CD14-positive monocyte (primary cell): ENCODE measurements around the gene TGFA. TPM values are rescaled to one million over a fixed set of nuclear protein-coding genes. Genes with fewer than 3 reads are reported as not detected.

Experiments
- DNase-seq, 3 donors: peaks; one replicate each; pipeline ENCODE4 v3.0.0-alpha.2; 2011 to 2022
- H2AFZ ChIP-seq: 2 replicates; pipeline ENCODE4 v1.6.0; 2012; ENCODE audit warnings: mild to moderate bottlenecking, low read depth, low read length, inconsistent platforms; ENCODE audit not compliant: insufficient read depth, poor library complexity, severe bottlenecking
- H3K27ac ChIP-seq, 2 donors: 1 replicate in 1 of 2; 2 replicates in 1 of 2; pipeline ENCODE4 v1.5.1; 2012 to 2013; ENCODE audit warnings: low read length in 2 of 2, control low read depth in 1 of 2, inconsistent platforms in 1 of 2, low read depth in 1 of 2, mild to moderate bottlenecking in 1 of 2
- H3K27me3 ChIP-seq, 2 donors: one replicate each; pipeline versions ENCODE4 v1.6.0 to v1.6.1; 2011 to 2013; ENCODE audit warnings: low read length in 2 of 2; ENCODE audit not compliant: control insufficient read depth in 2 of 2, insufficient read depth in 2 of 2
- H3K36me3 ChIP-seq, 2 donors: replicated peaks in 1 of 2; 1 replicate in 1 of 2; 2 replicates in 1 of 2; pipeline versions ENCODE4 v1.5.1 to v1.6.1; 2012 to 2013; ENCODE audit warnings: low read length in 2 of 2, control low read depth in 1 of 2, inconsistent platforms in 1 of 2, mild to moderate bottlenecking in 1 of 2; ENCODE audit not compliant: insufficient read depth in 2 of 2, control insufficient read depth in 1 of 2
- H3K4me1 ChIP-seq, 2 donors: 1 replicate in 1 of 2; 2 replicates in 1 of 2; pipeline versions ENCODE4 v1.5.1 to v1.6.1; 2012 to 2013; ENCODE audit warnings: low read length in 2 of 2, control low read depth in 1 of 2, inconsistent platforms in 1 of 2, mild to moderate bottlenecking in 1 of 2, moderate library complexity in 1 of 2; ENCODE audit not compliant: insufficient read depth in 2 of 2, control insufficient read depth in 1 of 2
- H3K4me2 ChIP-seq: replicated peaks from 2 replicates; pipeline ENCODE3; 2012; ENCODE audit warnings: low read length, moderate library complexity, mild to moderate bottlenecking; ENCODE audit not compliant: poor library complexity, severe bottlenecking; ENCODE audit errors: extremely low read depth
- H3K4me3 ChIP-seq, 3 experiments: fragments of 200-600 bp in 1 of 3; sonication (generic) in 1 of 3; replicated peaks in 1 of 3; 1 replicate in 2 of 3; 2 replicates in 1 of 3; pipeline ENCODE4 v1.5.1; 2011 to 2013; ENCODE audit warnings: low read length in 3 of 3, mild to moderate bottlenecking in 3 of 3, control low read depth in 2 of 3, low read depth in 2 of 3, inconsistent platforms in 1 of 3, moderate library complexity in 1 of 3
- H3K79me2 ChIP-seq: 2 replicates; pipeline ENCODE4 v1.6.0; 2012; ENCODE audit warnings: mild to moderate bottlenecking, control low read depth, inconsistent platforms, low read length, moderate library complexity; ENCODE audit not compliant: insufficient read depth
- H3K9ac ChIP-seq: 2 replicates; pipeline ENCODE4 v1.6.0; 2017; ENCODE audit warnings: low read length, mild to moderate bottlenecking; ENCODE audit not compliant: insufficient read depth, poor library complexity, severe bottlenecking
- H3K9me3 ChIP-seq, 2 donors: replicated peaks in 1 of 2; 1 replicate in 1 of 2; 2 replicates in 1 of 2; pipeline versions ENCODE4 v1.5.1 to v1.6.1; 2012 to 2013; ENCODE audit warnings: low read length in 2 of 2, control low read depth in 1 of 2; ENCODE audit not compliant: control insufficient read depth in 1 of 2, insufficient read depth in 1 of 2
- H4K20me1 ChIP-seq: 2 replicates; pipeline ENCODE4 v1.6.0; 2012; ENCODE audit warnings: mild to moderate bottlenecking, low read length, control low read depth, moderate library complexity; ENCODE audit not compliant: insufficient read depth
- H3K27ac Mint-ChIP-seq, 7 donors: one replicate each; pipeline ENCODE4 v1.8.0; 2020; ENCODE audit warnings: mild to moderate bottlenecking in 7 of 7, mixed read lengths in 7 of 7, moderate library complexity in 6 of 7, inconsistent platforms in 2 of 7
- H3K27me3 Mint-ChIP-seq, 3 donors: one replicate each; pipeline ENCODE4 v1.8.0; 2021 to 2022; ENCODE audit warnings: low read depth in 3 of 3, mild to moderate bottlenecking in 3 of 3, mixed read lengths in 3 of 3, moderate library complexity in 3 of 3, inconsistent platforms in 1 of 3
- H3K36me3 Mint-ChIP-seq, 2 donors: one replicate each; pipeline ENCODE4 v1.8.0; 2020; ENCODE audit warnings: mixed read lengths in 2 of 2, inconsistent platforms in 1 of 2, mild to moderate bottlenecking in 1 of 2
- H3K4me1 Mint-ChIP-seq: one replicate; pipeline ENCODE4 v1.8.0; 2020; ENCODE audit warnings: mild to moderate bottlenecking, mixed read lengths
- H3K4me3 Mint-ChIP-seq, 2 donors: one replicate each; pipeline ENCODE4 v1.8.0; 2020; ENCODE audit warnings: mild to moderate bottlenecking in 2 of 2, mixed read lengths in 2 of 2, moderate library complexity in 1 of 2
- H3K9me3 Mint-ChIP-seq, 7 donors: one replicate each; pipeline ENCODE4 v1.8.0; 2020 to 2022; ENCODE audit warnings: mixed read lengths in 7 of 7, mild to moderate bottlenecking in 6 of 7, moderate library complexity in 6 of 7, inconsistent platforms in 2 of 7
- WGBS: methylation state at CpG from one replicate; pipeline ENCODE4 v1.1.5; 2013; ENCODE audit warnings: missing lambda C conversion rate; ENCODE audit not compliant: insufficient coverage; 5-methylcytosine and 5-hydroxymethylcytosine counted together
- intact Hi-C, 2 donors: fragments of 100-400 bp; cut with micrococcal nuclease; formaldehyde crosslinking; loops; one replicate each; pipeline versions ENCODE4 v1.15.0 to v1.15.1; 2023
- polyA plus RNA-seq, 3 donors: library from polyadenylated mRNA; depleted of rRNA in 1 of 3; unstranded in 2 of 3; stranded (reverse) in 1 of 3; fragments of 300-500 nt in 2 of 3; fragments of >200 nt in 1 of 3; fragmentation: Illumina TruSeq in 2 of 3; gene quantifications; 1 replicate in 2 of 3; 2 replicates in 1 of 3; pipeline ENCODE4 v1.2.3, GENCODE V29; 2012 to 2021
- TF ChIP-seq, protein P1 (sequence below): fragments of 200-600 bp; IDR thresholded peaks from one replicate; pipeline ENCODE4 v1.8.0; 2022; ENCODE audit warnings: antibody characterized with exemption, mild to moderate bottlenecking

Gene TGFA
- polyA plus RNA-seq, 3 donors = 1.7 to 2.5 (median 1.7) TPM

DNA sequence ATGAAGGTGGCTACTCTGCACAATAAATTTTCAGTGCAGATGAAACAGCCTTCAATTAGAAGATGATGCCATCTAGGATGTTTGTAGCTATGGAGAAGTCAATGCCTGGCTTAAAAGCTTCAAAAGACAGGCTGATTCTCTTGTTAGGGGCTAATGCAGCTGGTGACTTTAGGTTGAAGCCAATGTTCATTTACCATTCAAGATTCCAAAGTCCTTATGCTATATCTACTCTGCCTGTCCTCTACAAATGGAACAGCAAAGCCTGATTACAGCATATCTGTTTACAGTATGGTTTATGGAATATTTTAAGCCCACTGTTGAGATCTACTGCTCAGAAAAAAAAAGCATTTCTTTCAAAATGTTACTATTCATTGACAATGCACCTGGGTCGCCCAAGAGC lies 15.8 kb downstream of the TGFA start:
- Histone ChIP-seq H3K9me3 (no peaks in the 10 kb centered on the region), H3K27me3 (no peaks in the 10 kb centered on the region), H3K79me2 (no peaks in the 10 kb centered on the region), H3K36me3 (no peaks in the 10 kb centered on the region), H2AFZ (no peak overlapping the region), H4K20me1 (no peaks in the 10 kb centered on the region), H3K9ac (no peak overlapping the region), H3K27ac (no peak overlapping the region), H3K4me2 (no peak overlapping the region), H3K4me1 (peaks cover 0 to under 1% of the 10 kb centered on the region in 2 donors), H3K4me3 (no peak overlapping the region)
- no peak for DNase-seq
- WGBS = no CpG with 5 or more reads among the region's 1 CpG
- no peaks in the 10 kb centered on the region for H3K4me1 Mint-ChIP-seq
- TF ChIP-seq, protein P1, sequence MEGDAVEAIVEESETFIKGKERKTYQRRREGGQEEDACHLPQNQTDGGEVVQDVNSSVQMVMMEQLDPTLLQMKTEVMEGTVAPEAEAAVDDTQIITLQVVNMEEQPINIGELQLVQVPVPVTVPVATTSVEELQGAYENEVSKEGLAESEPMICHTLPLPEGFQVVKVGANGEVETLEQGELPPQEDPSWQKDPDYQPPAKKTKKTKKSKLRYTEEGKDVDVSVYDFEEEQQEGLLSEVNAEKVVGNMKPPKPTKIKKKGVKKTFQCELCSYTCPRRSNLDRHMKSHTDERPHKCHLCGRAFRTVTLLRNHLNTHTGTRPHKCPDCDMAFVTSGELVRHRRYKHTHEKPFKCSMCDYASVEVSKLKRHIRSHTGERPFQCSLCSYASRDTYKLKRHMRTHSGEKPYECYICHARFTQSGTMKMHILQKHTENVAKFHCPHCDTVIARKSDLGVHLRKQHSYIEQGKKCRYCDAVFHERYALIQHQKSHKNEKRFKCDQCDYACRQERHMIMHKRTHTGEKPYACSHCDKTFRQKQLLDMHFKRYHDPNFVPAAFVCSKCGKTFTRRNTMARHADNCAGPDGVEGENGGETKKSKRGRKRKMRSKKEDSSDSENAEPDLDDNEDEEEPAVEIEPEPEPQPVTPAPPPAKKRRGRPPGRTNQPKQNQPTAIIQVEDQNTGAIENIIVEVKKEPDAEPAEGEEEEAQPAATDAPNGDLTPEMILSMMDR = no peak
- no peak overlapping the region for H3K4me3 Mint-ChIP-seq
- intact Hi-C loops = no loop called here
- peaks cover 0 to 3% (median 0%) of the 10 kb centered on the region in 3 donors for H3K27me3 Mint-ChIP-seq
- peaks cover 2 to 8% (median 4%) of the 10 kb centered on the region in 7 donors for H3K9me3 Mint-ChIP-seq
- no peaks in the 10 kb centered on the region for H3K36me3 Mint-ChIP-seq
- no peak overlapping the region for H3K27ac Mint-ChIP-seq

DNA sequence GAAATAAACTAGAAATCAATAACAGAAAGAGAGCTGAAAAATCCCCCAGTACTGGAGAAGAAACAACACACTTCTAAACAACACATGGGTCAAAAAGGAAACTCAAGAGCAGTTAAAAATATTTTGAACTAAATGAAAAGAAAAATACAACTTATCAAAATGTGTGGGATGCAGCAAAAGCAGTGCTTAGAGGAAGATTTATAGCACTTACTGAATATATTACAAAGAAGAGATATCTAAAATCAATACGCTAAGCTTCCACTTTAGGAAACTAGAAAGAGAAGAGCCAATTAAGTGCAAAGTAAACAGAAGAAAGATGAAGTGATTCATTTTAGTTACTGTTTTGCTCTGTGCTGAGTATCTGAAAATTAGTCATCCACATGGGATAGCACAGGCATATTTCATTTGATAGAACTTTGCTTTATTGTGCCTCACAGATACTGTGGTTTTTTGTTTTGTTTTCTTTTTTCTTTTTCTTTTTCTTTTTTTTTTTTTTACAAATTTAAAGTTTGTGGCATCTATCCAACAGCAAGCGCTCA lies 17.0 kb downstream of the TGFA start:
- Mint-ChIP-seq H3K36me3 (no peaks in the 10 kb centered on the region), H3K27me3 (peaks cover 0 to 3% (median 0%) of the 10 kb centered on the region in 3 donors), H3K9me3 (peaks cover 2 to 8% (median 4%) of the 10 kb centered on the region in 7 donors), H3K4me3 (no peak overlapping the region), H3K27ac (no peak overlapping the region), H3K4me1 (peaks cover 10% of the 10 kb centered on the region)
- H3K9me3 ChIP-seq = no peaks in the 10 kb centered on the region
- TF ChIP-seq, protein P1 = no peak
- H3K4me1 ChIP-seq = peaks cover 11 to 13% of the 10 kb centered on the region in 2 donors
- no CpG with 5 or more reads among the region's 2 CpGs for WGBS
- no peak overlapping the region for H2AFZ ChIP-seq
- no peaks in the 10 kb centered on the region for H4K20me1 ChIP-seq
- intact Hi-C loops = no loop called here
- no peak overlapping the region for H3K4me3 ChIP-seq
- no peaks in the 10 kb centered on the region for H3K79me2 ChIP-seq
- H3K4me2 ChIP-seq = no peak overlapping the region
- no peak overlapping the region for H3K27ac ChIP-seq
- no peaks in the 10 kb centered on the region for H3K27me3 ChIP-seq
- no peaks in the 10 kb centered on the region for H3K36me3 ChIP-seq
- H3K9ac ChIP-seq = no peak overlapping the region
- DNase-seq = no peak
